Upper lobe of right lung (tissue), 1 donor: ENCODE results near the gene TATDN2. TPM values are rescaled to one million over a fixed set of nuclear protein-coding genes. Genes with fewer than 3 reads are reported as not detected.

Experiments
- ATAC-seq: fragments of 200-7000 bp; cut with Tn5 transposase; one replicate; pipeline ENCODE4 v1.9.1; 2020; ENCODE audit warnings: mild to moderate bottlenecking, moderate library complexity
- DNase-seq: peaks from one replicate; pipeline ENCODE4 v3.0.0-alpha.2; 2020
- H3K27ac ChIP-seq: fragments of 200-600 bp; one replicate; pipeline ENCODE4 v1.8.0; 2022
- H3K27me3 ChIP-seq: fragments of 200-600 bp; one replicate; pipeline ENCODE4 v1.8.0; 2022; ENCODE audit warnings: mild to moderate bottlenecking
- H3K36me3 ChIP-seq: fragments of 200-600 bp; one replicate; pipeline ENCODE4 v1.8.0; 2022
- H3K4me1 ChIP-seq: fragments of 200-600 bp; one replicate; pipeline ENCODE4 v1.8.0; 2022
- H3K4me3 ChIP-seq: fragments of 200-600 bp; one replicate; pipeline ENCODE4 v1.8.0; 2022; ENCODE audit warnings: mild to moderate bottlenecking
- H3K9me3 ChIP-seq: fragments of 200-600 bp; one replicate; pipeline ENCODE4 v1.8.0; 2022
- intact Hi-C: fragments of 100-400 bp; cut with DNase I; formaldehyde crosslinking; loops from one replicate; pipeline ENCODE4 v1.11.0; 2022
- total RNA-seq: library from RNA; stranded (reverse); fragmentation: NEBNext Ultra II Directional; extraction: Animal tissue kit (Norgen Biotek cat#: 25700); gene quantifications from one replicate; pipeline ENCODE4 v1.2.1, GENCODE V29; 2021
- TF ChIP-seq, protein P1 (sequence below): fragments of 200-600 bp; IDR thresholded peaks from one replicate; pipeline ENCODE4 v1.8.0; 2022; ENCODE audit warnings: antibody characterized with exemption
- donor health status: DM: no; HTN: yes; CAD: no; lungs with severe emphysema.

Gene TATDN2
- total RNA-seq, 1 donor from 2014 or later = 32.3 TPM

DNA sequence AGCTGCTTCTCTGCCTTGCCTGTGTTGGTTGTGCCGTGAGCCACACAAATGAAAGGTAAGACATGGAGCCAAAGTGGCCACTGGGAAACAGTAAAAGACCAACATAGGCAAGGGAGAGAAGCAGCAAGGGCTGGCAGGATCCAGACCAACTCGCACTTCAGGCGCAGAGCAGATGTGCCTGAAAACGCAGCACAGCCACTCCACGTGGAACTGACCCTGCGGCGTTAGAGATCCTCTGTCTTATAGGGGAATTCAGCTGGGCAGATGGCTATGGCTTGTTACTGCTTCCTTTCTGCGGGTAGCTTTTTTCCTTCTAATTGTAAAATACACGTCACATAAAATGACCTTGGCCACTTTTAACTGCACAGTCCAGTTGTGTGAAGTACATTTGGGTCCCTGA, 54.8 kb downstream of the TATDN2 start:
- Histone ChIP-seq H3K27me3 (no peaks in the 10 kb centered on the region), H3K4me3 (no peak overlapping the region), H3K9me3 (no peaks in the 10 kb centered on the region), H3K36me3 (peaks cover 94% of the 10 kb centered on the region), H3K4me1 (no peaks in the 10 kb centered on the region), H3K27ac (no peak overlapping the region)
- intact Hi-C loops = no loop called here
- DNase-seq (no peak), ATAC-seq (no peak)
- TF ChIP-seq, protein P1, sequence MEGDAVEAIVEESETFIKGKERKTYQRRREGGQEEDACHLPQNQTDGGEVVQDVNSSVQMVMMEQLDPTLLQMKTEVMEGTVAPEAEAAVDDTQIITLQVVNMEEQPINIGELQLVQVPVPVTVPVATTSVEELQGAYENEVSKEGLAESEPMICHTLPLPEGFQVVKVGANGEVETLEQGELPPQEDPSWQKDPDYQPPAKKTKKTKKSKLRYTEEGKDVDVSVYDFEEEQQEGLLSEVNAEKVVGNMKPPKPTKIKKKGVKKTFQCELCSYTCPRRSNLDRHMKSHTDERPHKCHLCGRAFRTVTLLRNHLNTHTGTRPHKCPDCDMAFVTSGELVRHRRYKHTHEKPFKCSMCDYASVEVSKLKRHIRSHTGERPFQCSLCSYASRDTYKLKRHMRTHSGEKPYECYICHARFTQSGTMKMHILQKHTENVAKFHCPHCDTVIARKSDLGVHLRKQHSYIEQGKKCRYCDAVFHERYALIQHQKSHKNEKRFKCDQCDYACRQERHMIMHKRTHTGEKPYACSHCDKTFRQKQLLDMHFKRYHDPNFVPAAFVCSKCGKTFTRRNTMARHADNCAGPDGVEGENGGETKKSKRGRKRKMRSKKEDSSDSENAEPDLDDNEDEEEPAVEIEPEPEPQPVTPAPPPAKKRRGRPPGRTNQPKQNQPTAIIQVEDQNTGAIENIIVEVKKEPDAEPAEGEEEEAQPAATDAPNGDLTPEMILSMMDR = no peak

GRCh38 chr3:10303785-10304184, 55.5 kb downstream of the TATDN2 start:
- no peak for DNase-seq
- H3K4me1 ChIP-seq = no peaks in the 10 kb centered on the region
- H3K27me3 ChIP-seq = no peaks in the 10 kb centered on the region
- H3K36me3 ChIP-seq = peaks cover 94% of the 10 kb centered on the region
- TF ChIP-seq, protein P1 = no peak
- intact Hi-C loops = no loop called here
- H3K9me3 ChIP-seq = no peaks in the 10 kb centered on the region
- H3K27ac ChIP-seq = no peak overlapping the region
- ATAC-seq = peak; percentile 64
- H3K4me3 ChIP-seq = no peak overlapping the region

DNA sequence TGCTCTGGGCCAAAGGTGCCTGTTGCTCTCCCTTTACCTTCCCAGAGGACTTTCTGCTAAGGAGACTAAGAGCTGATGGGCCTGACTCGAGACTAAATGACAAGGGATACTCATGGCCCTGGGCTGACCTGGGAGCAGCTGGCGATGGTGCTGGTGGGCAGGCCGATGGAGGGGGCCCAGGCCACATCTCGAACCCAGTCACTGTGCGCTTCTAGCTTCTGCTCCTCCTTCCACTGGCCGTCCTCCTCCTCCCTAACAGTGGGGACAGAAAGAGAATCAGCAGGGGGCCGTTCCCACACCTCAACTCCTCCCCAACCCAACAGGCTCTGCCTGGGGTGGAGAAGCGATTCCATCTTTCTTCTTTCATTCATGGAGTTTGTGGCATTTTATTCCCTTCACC, 56.6 kb downstream of the TATDN2 start:
- H3K4me1 ChIP-seq = no peaks in the 10 kb centered on the region
- no peaks in the 10 kb centered on the region for H3K9me3 ChIP-seq
- DNase-seq (no peak), ATAC-seq (no peak)
- peaks cover 95% of the 10 kb centered on the region for H3K36me3 ChIP-seq
- H3K27me3 ChIP-seq = no peaks in the 10 kb centered on the region
- no peak overlapping the region for H3K27ac ChIP-seq
- TF ChIP-seq, protein P1 = no peak
- intact Hi-C loops = no loop called here
- no peak overlapping the region for H3K4me3 ChIP-seq

DNA sequence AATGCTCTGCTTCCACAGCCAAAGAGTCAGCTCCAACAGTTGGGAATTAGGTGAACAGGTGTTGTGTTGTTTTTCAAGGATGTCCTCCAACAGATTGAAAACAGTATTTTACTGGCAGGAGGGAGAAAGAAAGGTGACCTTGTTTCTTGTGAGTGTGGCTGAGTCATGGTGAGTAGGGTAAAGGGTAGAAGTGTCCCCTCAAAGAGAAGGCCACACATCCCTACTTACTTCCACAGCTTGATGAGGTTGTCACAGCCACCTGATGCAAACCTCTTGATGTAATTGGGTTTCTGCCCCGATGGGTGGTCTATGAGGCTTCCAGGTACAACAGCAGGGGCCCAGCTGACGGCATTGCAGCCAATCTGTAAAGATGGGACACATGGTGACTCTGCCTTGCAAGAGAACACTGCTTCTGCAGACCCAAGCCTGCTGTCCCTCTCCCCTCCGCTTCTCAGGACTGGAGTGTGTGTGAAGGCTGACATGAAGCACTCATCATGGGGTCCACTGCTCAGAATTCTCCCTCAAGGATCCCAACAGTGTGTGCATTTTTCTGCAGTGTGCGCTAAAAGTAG, 57.2 kb downstream of the TATDN2 start:
- Histone ChIP-seq H3K27ac (no peak overlapping the region), H3K27me3 (no peaks in the 10 kb centered on the region), H3K4me1 (peaks cover 5% of the 10 kb centered on the region), H3K4me3 (no peak overlapping the region), H3K9me3 (no peaks in the 10 kb centered on the region), H3K36me3 (peaks cover 95% of the 10 kb centered on the region)
- intact Hi-C loops = no loop called here
- no peak for ATAC-seq
- TF ChIP-seq, protein P1 = no peak
- DNase-seq = no peak

DNA sequence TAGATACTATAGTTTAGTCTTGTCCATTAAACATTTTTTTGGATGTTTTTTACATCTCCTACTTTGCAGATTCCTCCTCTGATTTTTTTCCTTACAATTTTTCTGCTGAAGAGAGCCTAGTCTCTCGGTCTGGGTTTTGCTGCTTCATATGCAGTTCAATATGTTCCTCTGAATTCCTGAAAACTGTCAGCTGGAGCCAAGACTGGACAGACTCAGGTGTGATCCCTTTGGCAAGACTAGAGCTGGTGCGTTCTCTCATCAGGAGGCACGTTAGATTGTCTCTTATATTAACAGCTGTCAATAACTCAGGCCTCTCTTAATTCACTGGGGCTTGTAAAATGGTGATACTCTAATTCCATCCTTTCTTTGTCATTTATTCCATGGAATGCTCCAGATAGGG, 57.9 kb downstream of the TATDN2 start:
- H3K27ac ChIP-seq = no peak overlapping the region
- peaks cover 5% of the 10 kb centered on the region for H3K4me1 ChIP-seq
- H3K9me3 ChIP-seq = no peaks in the 10 kb centered on the region
- DNase-seq (no peak), ATAC-seq (no peak)
- H3K27me3 ChIP-seq = no peaks in the 10 kb centered on the region
- no peak overlapping the region for H3K4me3 ChIP-seq
- H3K36me3 ChIP-seq = peaks cover 95% of the 10 kb centered on the region
- TF ChIP-seq, protein P1 = no peak
- intact Hi-C loops = no loop called here

DNA sequence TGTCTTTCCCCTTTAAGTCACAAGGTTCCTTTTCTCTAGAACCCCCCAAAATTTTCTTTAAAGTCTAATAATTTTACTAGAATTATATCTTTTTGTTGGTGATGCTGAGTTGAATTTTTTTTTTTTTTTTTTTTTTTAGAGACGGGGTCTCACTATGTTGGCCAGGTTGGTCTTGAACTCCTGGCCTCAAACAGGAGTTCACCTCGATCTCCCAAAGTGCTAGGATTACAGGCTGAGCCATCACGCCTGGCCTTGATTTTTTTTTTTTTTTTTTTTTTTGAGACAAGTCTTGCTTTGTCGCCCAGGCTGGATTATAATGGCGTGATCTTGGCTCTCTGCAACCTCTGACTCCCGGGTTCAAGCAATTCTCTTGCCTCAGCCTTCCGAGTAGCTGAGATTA, 60.4 kb downstream of the TATDN2 start:
- no peaks in the 10 kb centered on the region for H3K9me3 ChIP-seq
- intact Hi-C loops = no loop called here
- H3K4me1 ChIP-seq = peaks cover 5% of the 10 kb centered on the region
- ATAC-seq (no peak), DNase-seq (no peak)
- H3K36me3 ChIP-seq = peaks cover 95% of the 10 kb centered on the region
- H3K4me3 ChIP-seq = no peak overlapping the region
- no peaks in the 10 kb centered on the region for H3K27me3 ChIP-seq
- TF ChIP-seq, protein P1 = no peak
- H3K27ac ChIP-seq = no peak overlapping the region
